HG02884 (cell line): ENCODE data around the gene SLC25A53.
"Not testable (repeated sequence)": the region's sequence is repeated elsewhere in the genome, so short reads cannot be mapped to it uniquely, and the experiment has no call there.

ENCODE experiments used
- ATAC-seq: cut with Tn5 transposase; IDR thresholded peaks from one replicate; pipeline ENCODE4 v1.9.1; 2021; ENCODE audit warnings: mild to moderate bottlenecking, moderate library complexity; ENCODE audit not compliant: unreplicated experiment

The SLC25A53 gene

GRCh38 chrX:104134583-104135261 is 22.1 kb downstream of the SLC25A53 start:
- ATAC-seq: no peak

DNA sequence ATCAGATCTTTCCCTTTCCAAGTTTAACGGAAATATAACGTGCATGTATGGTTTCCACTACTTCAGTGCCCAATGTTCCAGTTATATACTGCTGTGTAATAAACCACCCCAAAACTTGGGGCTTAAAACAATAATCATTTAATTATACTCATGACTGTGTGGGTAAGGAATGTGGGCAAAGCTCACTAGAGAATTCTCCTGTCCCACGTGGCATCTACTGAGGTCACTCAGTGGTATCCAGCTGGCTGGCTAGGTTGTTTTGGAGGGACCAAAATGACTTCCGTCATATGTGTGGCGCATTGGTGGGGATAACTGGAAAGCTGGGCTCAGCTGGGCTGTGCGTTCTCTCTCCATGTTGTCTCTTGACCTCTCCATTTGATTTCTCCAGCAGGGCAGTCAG is 26.0 kb downstream of the SLC25A53 start:
- no peak for ATAC-seq

DNA sequence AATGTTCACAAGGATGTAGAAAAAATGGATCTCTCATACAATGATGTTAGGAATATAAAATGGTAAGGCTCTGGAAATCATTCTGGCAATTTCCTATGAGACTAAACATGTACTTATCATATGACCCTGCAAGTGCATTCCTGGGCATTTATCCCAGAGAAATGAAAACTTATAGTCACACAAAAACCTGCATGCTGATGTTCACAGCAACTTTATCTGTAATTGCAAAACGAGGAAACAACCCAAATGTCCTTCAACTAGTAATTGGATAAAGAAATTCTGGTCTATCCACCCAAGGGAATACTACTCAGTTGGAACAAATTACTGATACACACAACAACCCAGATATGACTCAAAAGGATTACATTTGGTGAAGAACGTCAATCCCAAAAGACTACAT is 30.0 kb downstream of the SLC25A53 start:
- no peak for ATAC-seq

DNA sequence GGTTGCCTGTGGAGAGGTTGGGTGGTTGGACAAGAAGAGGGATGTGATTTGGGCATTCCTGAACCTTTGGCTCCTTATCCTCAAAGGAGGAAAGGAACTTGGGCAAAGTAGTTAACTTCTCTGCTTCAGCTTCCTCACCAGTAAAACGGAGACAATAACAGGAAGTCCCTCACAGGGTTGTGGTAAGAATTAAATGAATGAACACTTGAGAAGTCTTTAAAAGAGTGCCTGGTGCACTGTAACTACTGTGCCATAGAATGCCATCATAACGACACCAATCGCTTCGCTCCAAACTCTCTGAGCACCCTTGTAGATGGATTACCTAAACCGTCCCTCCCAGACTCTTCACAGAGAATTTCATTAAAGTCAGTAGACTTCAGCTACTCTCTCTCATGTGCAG is 34.0 kb downstream of the SLC25A53 start:
- ATAC-seq: peak; percentile 52

DNA sequence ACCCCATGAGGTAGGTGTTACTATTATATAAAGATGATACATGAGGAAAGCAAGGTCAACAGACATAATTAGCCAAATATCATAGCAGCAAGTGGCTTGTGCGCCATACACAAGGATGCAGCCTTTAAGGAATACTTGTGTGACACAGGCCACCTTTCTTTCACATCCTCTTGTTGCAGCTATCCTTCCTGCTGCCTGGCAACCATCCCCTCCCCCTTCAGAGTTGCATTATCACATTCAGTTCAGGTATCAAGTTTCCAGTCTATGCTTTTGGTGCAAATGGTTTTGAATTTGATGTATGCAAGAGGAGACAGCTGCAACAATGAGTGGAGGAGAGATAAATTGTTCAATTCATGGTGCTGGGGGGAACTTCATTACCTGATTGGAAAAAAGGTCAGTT is 38.0 kb downstream of the SLC25A53 start:
- ATAC-seq: no peak

DNA sequence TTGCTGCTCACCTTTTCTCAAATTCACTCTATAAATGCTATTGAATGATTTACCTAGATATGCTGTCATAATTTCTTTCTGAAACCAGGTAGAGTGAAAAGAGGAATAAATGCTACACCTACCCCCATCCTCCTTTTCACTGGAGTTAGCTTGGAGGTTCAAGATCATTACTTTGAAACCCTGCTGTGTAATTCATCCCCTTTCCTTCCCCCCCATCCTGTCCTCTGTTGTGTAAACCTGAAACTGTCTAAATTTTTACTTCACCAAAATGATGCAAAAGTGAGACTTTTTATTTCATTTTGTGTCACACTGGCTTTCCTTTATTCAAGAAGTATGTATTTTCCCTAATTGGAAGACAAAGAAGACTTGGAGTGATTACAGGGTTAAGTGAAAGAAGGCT is 39.0 kb downstream of the SLC25A53 start:
- ATAC-seq: no peak

DNA sequence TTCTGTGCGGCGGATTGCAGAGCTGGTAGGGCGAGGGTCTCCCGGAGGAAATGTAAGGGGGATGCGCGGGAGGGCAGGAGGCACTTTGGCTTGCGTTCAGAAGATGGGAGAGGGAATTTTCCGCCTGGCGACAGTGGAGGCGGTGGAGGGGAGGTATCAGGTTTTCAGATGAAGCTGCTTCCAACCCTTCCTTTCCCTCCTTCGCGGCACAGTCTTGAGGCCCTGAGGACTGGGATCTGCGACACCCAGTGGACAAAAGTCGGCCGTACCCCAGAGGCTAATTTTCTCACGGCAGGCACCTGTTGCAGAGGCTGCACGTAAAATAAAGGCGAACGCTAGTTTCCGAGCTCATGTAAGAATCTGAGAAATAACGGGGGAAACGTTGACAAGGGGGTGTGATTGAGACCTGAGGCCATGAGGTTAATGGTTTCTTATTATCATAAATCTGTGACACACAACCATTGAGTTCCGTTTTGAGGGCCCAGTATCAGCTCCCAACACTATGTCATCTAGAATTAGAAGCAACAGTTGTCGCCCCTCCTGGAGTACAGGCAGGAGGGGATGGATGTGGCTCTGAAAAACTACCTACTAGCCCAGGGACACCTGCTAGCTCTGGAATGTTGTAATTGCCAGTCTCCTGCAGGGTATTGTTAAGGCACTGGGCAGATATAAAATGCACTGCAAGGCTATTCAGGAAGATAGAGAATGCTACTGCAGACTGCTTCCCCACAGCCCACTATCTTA is 43.4 kb downstream of the SLC25A53 start:
- ATAC-seq: peak; percentile 48

DNA sequence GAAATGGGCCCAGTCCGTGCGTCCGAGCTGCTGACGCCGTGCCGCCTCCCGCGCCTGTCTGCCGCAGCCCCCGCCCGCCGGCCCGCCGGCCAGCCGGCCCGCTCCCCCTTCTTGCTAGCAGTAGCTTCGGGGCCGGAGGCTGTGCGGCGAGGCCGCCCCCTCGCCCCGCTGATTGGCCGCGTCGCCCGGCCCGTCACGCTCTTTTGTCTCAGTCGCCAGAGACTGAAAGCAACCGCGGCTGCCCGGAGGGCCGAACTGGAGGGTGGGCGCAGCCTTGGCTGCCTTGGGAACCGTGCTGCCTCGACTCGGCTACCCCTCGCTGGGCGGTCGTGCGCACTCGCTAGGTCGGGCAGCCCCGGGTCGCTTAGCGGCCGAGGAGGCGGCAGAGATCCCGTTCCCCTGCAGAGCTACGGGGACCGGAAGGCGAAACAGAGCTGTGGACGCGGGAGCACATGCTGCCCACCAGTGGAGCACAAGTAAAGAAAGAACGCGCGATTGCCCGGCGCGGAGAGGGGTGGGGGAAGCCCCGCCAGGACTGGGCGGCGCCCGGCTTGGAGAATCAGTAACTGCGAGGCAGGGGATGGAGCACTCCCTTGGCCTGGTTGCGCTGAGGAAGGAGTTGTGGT is 44.4 kb downstream of the SLC25A53 start, which contains the start of gene ZCCHC18:
Gene ZCCHC18 (plus strand): TSS at position 198 of the 626 bp plus-strand sequence. CDS start 1,589 bp downstream, outside the sequence.
- peak; percentile 69 for ATAC-seq

GRCh38 chrX:104110491-104111240 is 46.1 kb downstream of the SLC25A53 start:
- ATAC-seq: peak; percentile 41

GRCh38 chrX:104108955-104109354 is 47.9 kb downstream of the SLC25A53 start:
- no peak for ATAC-seq

- ATAC-seq: no peak
These were observed 51.2 kb downstream of the SLC25A53 start for GRCh38 chrX:104105330-104106262.

DNA sequence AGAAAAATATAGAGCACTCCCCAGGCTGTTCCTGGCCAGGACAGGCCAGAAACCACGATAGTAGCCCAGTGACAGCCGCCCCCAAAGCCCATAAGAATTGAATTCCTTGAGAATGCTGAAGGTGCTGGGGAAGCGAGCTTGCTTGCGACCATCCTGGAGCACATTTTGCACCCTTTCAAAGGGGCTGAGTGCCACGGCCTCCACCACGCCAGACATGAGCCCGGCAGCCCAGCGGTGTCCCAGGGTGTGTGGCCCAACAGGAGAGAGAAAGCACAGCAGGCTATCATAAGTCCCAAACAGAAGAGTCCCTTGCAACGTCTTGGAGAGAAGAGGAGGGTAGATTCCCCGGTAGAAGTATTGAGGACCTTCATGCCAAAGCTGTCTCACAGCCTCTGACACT is 52.1 kb downstream of the SLC25A53 start:
- no peak for ATAC-seq

GRCh38 chrX:104098919-104099318 is 57.9 kb downstream of the SLC25A53 start:
- no peak for ATAC-seq

GRCh38 chrX:104098151-104098808 is 58.5 kb downstream of the SLC25A53 start:
- peak; percentile 65 for ATAC-seq

DNA sequence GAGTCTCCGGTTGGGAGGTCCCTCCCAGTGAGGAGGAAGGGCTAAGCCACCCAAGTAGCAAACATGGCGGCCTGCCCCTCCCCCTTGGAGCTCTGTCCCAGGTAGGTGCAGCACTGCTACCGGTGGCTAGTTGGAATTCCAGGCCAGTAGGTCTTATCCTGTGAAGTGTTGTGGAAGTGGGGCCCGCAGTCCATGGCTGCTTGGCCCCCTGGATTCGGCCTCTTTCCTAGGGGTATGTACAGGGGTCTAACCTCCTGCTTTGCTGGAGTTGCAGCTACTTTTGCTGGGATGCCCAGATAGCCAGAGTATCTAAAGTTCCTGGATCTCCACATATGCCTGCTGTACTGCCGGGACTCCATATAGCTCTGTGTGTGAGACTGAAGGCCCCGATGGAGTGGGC is 70.9 kb downstream of the SLC25A53 start:
- ATAC-seq: no peak

DNA sequence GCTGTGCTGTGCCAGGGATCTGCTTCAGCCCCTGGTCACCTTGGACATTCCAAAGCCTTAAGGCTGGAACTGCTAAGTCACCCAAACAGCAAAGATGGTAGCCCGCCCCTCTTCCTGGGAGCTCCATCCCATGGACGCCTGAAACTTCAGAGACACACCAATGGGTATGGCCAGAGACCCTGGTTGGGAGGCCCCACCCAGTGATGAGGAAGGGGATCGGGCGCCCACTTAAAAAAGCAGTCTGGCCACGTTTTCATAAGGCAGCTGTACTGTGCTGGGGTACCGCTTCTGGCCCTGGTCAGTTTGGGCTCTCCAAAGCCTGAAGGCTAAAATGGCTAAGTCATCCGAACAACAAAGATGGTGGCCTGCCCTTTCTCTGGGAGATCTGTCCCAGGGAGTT is 71.3 kb downstream of the SLC25A53 start:
- ATAC-seq: no peak

- ATAC-seq: no peak
These were observed 72.1 kb downstream of the SLC25A53 start for GRCh38 chrX:104084534-104085277.

- ATAC-seq: no peak
These were observed 72.7 kb downstream of the SLC25A53 start for GRCh38 chrX:104084063-104084462.

DNA sequence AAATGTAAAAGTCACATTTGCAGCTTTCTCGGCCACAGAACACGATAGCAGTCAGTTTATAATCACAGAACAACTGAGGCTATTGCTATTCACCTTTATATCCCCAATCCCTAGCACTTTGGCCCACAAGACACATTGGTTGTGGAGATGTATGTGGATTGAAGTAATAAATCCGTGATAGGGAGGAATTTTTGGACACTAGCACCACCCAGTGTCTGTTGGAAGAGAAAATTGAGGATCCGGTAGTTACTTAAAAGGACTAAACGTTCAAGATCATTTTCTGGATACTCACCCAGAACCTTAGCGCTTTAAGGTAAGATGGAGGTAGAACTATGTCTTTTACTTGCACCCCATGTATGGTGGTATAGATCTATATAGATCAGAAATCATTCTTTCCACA is 79.0 kb downstream of the SLC25A53 start:
- ATAC-seq: not testable (repeated sequence)
